ENCODE results near the gene PCBP4.

- no peak for TF ChIP-seq CTCF (optimal IDR thresholded peaks at IDR 0.05 in 1 of 3, IDR thresholded peaks at IDR 0.05 in 1 of 3, conservative IDR thresholded peaks at IDR 0.05 in 1 of 3; ENCODE audit: extremely low read depth in 1 of 3, insufficient read depth in 2 of 3, low read length in 3 of 3)
- TF ChIP-seq EZH2 (IDR thresholded peaks at IDR 0.05; ENCODE audit: low read length) = no peak
These were observed 6.9 kb downstream of the PCBP4 start for GRCh38 chr3:51960386-51960785.

Data from keratinocyte (primary cell).